ENCODE results near the gene PBXIP1. TPM values are rescaled to one million over a fixed set of nuclear protein-coding genes. Genes with fewer than 3 reads are reported as not detected.

Gene PBXIP1
- total RNA-seq, 1 donor from 2014 or later, result 29.9 TPM

DNA sequence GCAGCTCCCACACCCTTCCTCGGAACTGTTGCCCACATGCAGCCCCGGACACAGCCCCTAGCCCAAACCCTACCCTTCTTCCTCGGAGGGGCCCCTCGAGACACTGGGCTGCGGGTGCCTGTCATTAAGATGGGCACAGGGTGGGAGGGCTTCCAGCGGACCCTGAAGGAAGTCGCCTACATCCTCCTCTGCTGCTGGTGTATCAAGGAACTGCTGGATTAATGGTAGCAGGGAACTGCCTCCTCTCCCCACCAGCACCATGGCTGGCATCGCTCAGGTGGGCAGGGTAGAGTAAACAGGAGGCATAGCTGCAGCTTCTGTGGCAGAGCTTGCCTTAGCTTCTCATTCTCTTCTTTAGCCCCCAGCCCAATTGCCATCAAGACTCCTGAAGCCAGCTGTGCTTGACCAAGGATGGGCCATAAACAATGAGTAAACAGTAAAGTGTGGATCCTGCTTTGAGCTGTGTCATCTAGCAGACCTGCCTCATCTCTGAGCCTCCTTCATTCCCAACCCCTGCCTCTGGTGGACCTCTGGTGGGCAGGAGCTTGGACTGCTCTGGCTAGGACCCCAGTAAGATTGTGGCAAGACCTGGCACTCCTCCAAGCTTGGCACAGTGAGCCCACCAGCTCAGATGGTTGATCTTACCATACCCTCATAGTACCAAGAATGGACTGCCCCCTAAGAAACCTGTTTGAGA, 37.8 kb upstream of the PBXIP1 start, which contains the start of gene LENEP:
LENEP (plus strand) TSS at position 15 of the 697 bp plus-strand sequence; CDS start at position 37, 22 bp downstream.
- H3K36me3 Mint-ChIP-seq (ENCODE audit: unreplicated experiment), result peaks cover 5% of the 10 kb centered on the region
- H3K4me1 Mint-ChIP-seq (ENCODE audit: low read depth, unreplicated experiment), result no peaks in the 10 kb centered on the region
- DNase-seq, result no peak
- TF ChIP-seq CTCF (IDR thresholded peaks at IDR 0.05; ENCODE audit: partially characterized antibody, unreplicated experiment), result no peak
- no peak within 1 kb of the TSS for H3K27ac Mint-ChIP-seq (ENCODE audit: unreplicated experiment)
- no peak within 1 kb of the TSS for H3K4me3 Mint-ChIP-seq (ENCODE audit: unreplicated experiment)
- H3K9me3 Mint-ChIP-seq (ENCODE audit: unreplicated experiment), result peaks cover under 1% of the 10 kb centered on the region
- peaks cover 2% of the 10 kb centered on the region for H3K27me3 Mint-ChIP-seq (ENCODE audit: unreplicated experiment)

- H3K36me3 Mint-ChIP-seq (ENCODE audit: unreplicated experiment), result peaks cover 5% of the 10 kb centered on the region
- H3K4me1 Mint-ChIP-seq (ENCODE audit: low read depth, unreplicated experiment), result peaks cover 3% of the 10 kb centered on the region
- DNase-seq, result no peak
- H3K27me3 Mint-ChIP-seq (ENCODE audit: unreplicated experiment), result peaks cover 5% of the 10 kb centered on the region
- H3K9me3 Mint-ChIP-seq (ENCODE audit: unreplicated experiment), result no peaks in the 10 kb centered on the region
- no peak overlapping the region for H3K27ac Mint-ChIP-seq (ENCODE audit: unreplicated experiment)
- H3K4me3 Mint-ChIP-seq (ENCODE audit: unreplicated experiment), result no peak overlapping the region
- no peak for TF ChIP-seq CTCF (IDR thresholded peaks at IDR 0.05; ENCODE audit: partially characterized antibody, unreplicated experiment)
Observed at GRCh38 chr1:154992721-154993571, 37.0 kb upstream of the PBXIP1 start.

DNA sequence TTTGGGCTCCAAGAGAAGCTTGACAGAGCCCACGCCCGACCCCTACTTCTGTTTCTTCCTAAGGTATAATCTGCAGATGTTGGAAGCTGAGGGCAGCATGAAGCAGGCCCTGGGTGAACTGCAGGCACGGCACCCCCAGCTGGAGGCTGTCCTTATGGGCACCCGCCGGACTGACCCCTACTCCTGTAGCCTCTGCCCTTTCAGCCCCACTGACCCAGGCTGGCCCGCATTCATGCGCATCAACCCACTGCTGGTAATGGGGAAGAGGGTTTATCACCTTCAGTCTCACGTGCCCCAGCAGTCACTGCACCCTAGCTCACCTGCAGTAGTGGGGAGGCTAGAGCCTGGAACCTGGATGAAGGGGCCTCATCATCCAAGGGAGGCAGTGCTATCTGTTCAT, 34.4 kb upstream of the PBXIP1 start:
- peaks cover 5% of the 10 kb centered on the region for H3K36me3 Mint-ChIP-seq (ENCODE audit: unreplicated experiment)
- H3K4me3 Mint-ChIP-seq (ENCODE audit: unreplicated experiment), result no peak overlapping the region

DNA sequence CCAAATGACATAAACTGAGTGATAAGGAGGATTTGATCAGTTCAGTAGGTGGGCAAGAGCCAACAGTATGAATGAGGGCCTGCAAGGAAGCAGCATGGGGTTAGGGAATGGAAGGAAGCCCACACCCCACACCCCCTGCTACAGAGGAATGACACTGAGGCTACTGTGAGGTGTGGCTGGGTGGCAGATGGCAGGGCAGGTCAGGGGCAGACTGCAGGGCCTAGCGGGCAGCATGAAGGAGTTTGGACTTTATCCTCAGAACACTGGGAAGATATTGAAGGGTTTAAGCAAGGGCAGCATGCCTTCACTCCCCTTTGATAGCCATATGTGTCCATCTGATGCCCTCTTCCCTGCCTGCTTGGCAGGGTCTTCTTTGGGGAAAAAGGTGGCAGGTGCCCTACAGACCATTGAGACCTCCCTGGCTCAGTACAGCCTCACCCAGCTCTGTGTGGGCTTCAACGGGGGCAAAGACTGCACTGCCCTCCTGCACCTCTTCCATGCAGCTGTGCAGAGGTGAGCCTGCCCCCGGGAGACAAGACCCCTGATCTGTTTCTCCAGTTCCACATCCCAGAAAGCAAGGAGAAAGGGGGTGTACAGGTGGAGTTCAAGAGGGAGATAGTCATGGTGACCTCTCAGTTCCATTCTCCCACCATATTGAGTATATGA, 33.4 kb upstream of the PBXIP1 start:
- no peak for TF ChIP-seq CTCF (IDR thresholded peaks at IDR 0.05; ENCODE audit: partially characterized antibody, unreplicated experiment)
- Mint-ChIP-seq H3K27me3 (ENCODE audit: unreplicated experiment) (peaks cover 5% of the 10 kb centered on the region), H3K4me1 (ENCODE audit: low read depth, unreplicated experiment) (peaks cover 3% of the 10 kb centered on the region), H3K4me3 (ENCODE audit: unreplicated experiment) (no peak overlapping the region), H3K36me3 (ENCODE audit: unreplicated experiment) (peaks cover 5% of the 10 kb centered on the region), H3K9me3 (ENCODE audit: unreplicated experiment) (no peaks in the 10 kb centered on the region), H3K27ac (ENCODE audit: unreplicated experiment) (peak overlapping the region; percentile 14)
- no peak for DNase-seq

More for the DNA sequence above, 34.4 kb upstream of the PBXIP1 start:
- peaks cover 5% of the 10 kb centered on the region for H3K27me3 Mint-ChIP-seq (ENCODE audit: unreplicated experiment)
- no peaks in the 10 kb centered on the region for H3K9me3 Mint-ChIP-seq (ENCODE audit: unreplicated experiment)
- no peak overlapping the region for H3K27ac Mint-ChIP-seq (ENCODE audit: unreplicated experiment)
- no peak for TF ChIP-seq CTCF (IDR thresholded peaks at IDR 0.05; ENCODE audit: partially characterized antibody, unreplicated experiment)
- peaks cover 3% of the 10 kb centered on the region for H3K4me1 Mint-ChIP-seq (ENCODE audit: low read depth, unreplicated experiment)
- DNase-seq, result no peak

Measured in glutamatergic neuron (in vitro differentiated cells).